SK-MEL-5 (cell line): Measurements from ENCODE around the gene XBP1. TPM values are rescaled to one million over a fixed set of nuclear protein-coding genes. Genes with fewer than 3 reads are reported as not detected.
A peak's percentile ranks its signal among the peaks of the same experiment; 100 is the strongest.

Experiments
- DNase-seq: peaks from one replicate; pipeline ENCODE4 v3.0.0-alpha.2; 2016; ENCODE audit warnings: low read depth, low spot score
- in situ Hi-C: cut with HindIII; loops from 2 replicates; pipeline ENCODE4 v1.10.0; 2016; ENCODE audit warnings: low sequenced_read_pairs, high pct_unique_total_duplicates, low pct_unique_long_range_greater_than_20kb
- total RNA-seq: library from RNA; depleted of rRNA; stranded (reverse); fragments of >200 nt; shearing (Covaris generic); gene quantifications from 2 replicates; pipeline ENCODE4 v1.2.3, GENCODE V29; 2014

XBP1 gene
- total RNA-seq, 1 experiment from 2014 or later, result 286 TPM

GRCh38 chr22:28799606-28800307, 612 bp downstream of the XBP1 start:
- in situ Hi-C loops, result no loop called here
- DNase-seq, result peak; percentile 51

GRCh38 chr22:28798810-28799605, 1.4 kb downstream of the XBP1 start:
- DNase-seq, result peak; percentile 89
- in situ Hi-C loops, result no loop called here

- DNase-seq, result no peak
- in situ Hi-C loops, result no loop called here
Measured at GRCh38 chr22:28795932-28796856, 4.2 kb downstream of the XBP1 start.

- in situ Hi-C loops, result no loop called here
Measured at GRCh38 chr22:28795071-28795693, 5.2 kb downstream of the XBP1 start.

GRCh38 chr22:28793976-28794584, 6.3 kb downstream of the XBP1 start:
- in situ Hi-C loops, result no loop called here
- no peak for DNase-seq

More at GRCh38 chr22:28795071-28795693, 5.2 kb downstream of the XBP1 start:
- DNase-seq, result no peak

GRCh38 chr22:28792491-28793383, 7.6 kb downstream of the XBP1 start:
- no peak for DNase-seq
- in situ Hi-C loops, result no loop called here

- in situ Hi-C loops, result no loop called here
- no peak for DNase-seq
Measured at GRCh38 chr22:28791841-28792490, 8.4 kb downstream of the XBP1 start.

- in situ Hi-C loops, result no loop called here
Measured at GRCh38 chr22:28791124-28791523, 9.2 kb downstream of the XBP1 start.

GRCh38 chr22:28788601-28789000, 11.8 kb downstream of the XBP1 start:
- in situ Hi-C loops, result no loop called here
- no peak for DNase-seq

More at GRCh38 chr22:28791124-28791523, 9.2 kb downstream of the XBP1 start:
- no peak for DNase-seq

- in situ Hi-C loops, result no loop called here
- no peak for DNase-seq
Measured at GRCh38 chr22:28783786-28784671, 16.3 kb downstream of the XBP1 start.

GRCh38 chr22:28780296-28780695, 20.1 kb downstream of the XBP1 start:
- no peak for DNase-seq
- in situ Hi-C loops, result no loop called here

- DNase-seq, result no peak
- in situ Hi-C loops, result no loop called here
Measured at GRCh38 chr22:28779833-28780232, 20.5 kb downstream of the XBP1 start.

- DNase-seq, result no peak
- in situ Hi-C loops, result no loop called here
Measured at GRCh38 chr22:28774378-28774777, 26.0 kb downstream of the XBP1 start.

GRCh38 chr22:28773461-28773867, 26.9 kb downstream of the XBP1 start:
- in situ Hi-C loops, result no loop called here
- no peak for DNase-seq
